ENCODE results near the gene CARMIL1.

- no peak for TF ChIP-seq CTCF (IDR thresholded peaks at IDR 0.05)
- no peak for TF ChIP-seq POLR2AphosphoS5 (IDR thresholded peaks at IDR 0.05)
- TF ChIP-seq POLR2A (IDR thresholded peaks at IDR 0.05), result no peak
Observed at GRCh38 chr6:25615471-25615870, 336.3 kb downstream of the CARMIL1 start.

Data from breast epithelium (tissue), 3 donors.